IMR-90 (cell line): Measurements from ENCODE around the gene LEPROT.

ENCODE experiments used
- CHD1 ChIP-seq: IDR thresholded peaks from 2 replicates; pipeline ENCODE4 v1.6.1; 2012; ENCODE audit warnings: low read depth, low read length, improper control_type of control experiment
- MAZ ChIP-seq: IDR thresholded peaks from 2 replicates; pipeline ENCODE4 v1.6.1; 2012; ENCODE audit warnings: low read depth, mild to moderate bottlenecking, low read length, improper control_type of control experiment, moderate library complexity, borderline replicate concordance
- NFE2L2 ChIP-seq: fragments of 150-350 bp; IDR thresholded peaks from 2 replicates; pipeline ENCODE4 v1.6.1; 2016; ENCODE audit warnings: low read depth, mild to moderate bottlenecking, low read length
- POLR2A ChIP-seq: IDR thresholded peaks from 2 replicates; pipeline ENCODE4 v1.6.1; 2012; ENCODE audit warnings: mild to moderate bottlenecking, low read depth, low read length
- RAD21 ChIP-seq: IDR thresholded peaks from 2 replicates; pipeline ENCODE4 v1.6.1; 2012; ENCODE audit warnings: low read length, improper control_type of control experiment
- RFX5 ChIP-seq: IDR thresholded peaks from 2 replicates; pipeline ENCODE4 v1.8.0; 2012; ENCODE audit warnings: low read depth, mild to moderate bottlenecking, low read length, moderate library complexity
- TF ChIP-seq, protein P1 (sequence below): conservative IDR thresholded peaks from 2 replicates; pipeline ENCODE4 v1.5.1; 2012; ENCODE audit warnings: mild to moderate bottlenecking, low read depth, low read length, improper control_type of control experiment
- TF ChIP-seq, protein P2 (sequence below): fragments of 150-350 bp; IDR thresholded peaks from 2 replicates; pipeline ENCODE4 v1.6.1; 2017; ENCODE audit warnings: mild to moderate bottlenecking, antibody characterized with exemption, low read length, low read depth

DNA sequence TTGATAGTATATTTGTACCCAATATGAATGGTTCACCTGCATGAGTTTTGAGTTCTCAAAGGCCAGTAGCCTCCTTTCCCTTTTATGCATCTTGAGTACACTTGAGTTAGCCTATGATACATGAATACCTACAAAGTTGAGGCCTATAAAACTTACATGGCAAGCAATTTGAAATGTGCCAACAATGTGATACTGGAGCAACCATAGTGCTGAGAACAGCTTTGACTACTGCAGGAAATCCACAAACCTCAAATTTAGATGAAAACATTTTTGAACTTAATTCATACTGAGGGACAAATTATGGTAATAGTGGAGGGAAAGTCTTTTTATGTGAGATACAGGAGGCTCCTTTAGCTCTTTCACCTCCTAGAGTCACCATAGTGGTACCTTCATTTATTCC lies 37.4 kb downstream of the LEPROT start:
- TF ChIP-seq MAZ (no peak), CHD1 (no peak), RAD21 (no peak), RFX5 (no peak), POLR2A (no peak), NFE2L2 (no peak)
- TF ChIP-seq, protein P1, sequence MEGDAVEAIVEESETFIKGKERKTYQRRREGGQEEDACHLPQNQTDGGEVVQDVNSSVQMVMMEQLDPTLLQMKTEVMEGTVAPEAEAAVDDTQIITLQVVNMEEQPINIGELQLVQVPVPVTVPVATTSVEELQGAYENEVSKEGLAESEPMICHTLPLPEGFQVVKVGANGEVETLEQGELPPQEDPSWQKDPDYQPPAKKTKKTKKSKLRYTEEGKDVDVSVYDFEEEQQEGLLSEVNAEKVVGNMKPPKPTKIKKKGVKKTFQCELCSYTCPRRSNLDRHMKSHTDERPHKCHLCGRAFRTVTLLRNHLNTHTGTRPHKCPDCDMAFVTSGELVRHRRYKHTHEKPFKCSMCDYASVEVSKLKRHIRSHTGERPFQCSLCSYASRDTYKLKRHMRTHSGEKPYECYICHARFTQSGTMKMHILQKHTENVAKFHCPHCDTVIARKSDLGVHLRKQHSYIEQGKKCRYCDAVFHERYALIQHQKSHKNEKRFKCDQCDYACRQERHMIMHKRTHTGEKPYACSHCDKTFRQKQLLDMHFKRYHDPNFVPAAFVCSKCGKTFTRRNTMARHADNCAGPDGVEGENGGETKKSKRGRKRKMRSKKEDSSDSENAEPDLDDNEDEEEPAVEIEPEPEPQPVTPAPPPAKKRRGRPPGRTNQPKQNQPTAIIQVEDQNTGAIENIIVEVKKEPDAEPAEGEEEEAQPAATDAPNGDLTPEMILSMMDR, result no peak
- TF ChIP-seq, protein P2, sequence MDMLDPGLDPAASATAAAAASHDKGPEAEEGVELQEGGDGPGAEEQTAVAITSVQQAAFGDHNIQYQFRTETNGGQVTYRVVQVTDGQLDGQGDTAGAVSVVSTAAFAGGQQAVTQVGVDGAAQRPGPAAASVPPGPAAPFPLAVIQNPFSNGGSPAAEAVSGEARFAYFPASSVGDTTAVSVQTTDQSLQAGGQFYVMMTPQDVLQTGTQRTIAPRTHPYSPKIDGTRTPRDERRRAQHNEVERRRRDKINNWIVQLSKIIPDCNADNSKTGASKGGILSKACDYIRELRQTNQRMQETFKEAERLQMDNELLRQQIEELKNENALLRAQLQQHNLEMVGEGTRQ, result no peak
